K562 (cell line): ENCODE results near the gene CORO1A. TPM values are rescaled to one million over a fixed set of nuclear protein-coding genes. Genes with fewer than 3 reads are reported as not detected.
A peak's percentile ranks its signal among the peaks of the same experiment; 100 is the strongest.

Experiments used
- CSDE1 ChIP-seq, 2 experiments: fragments of 450-650 bp; IDR thresholded peaks; 2 replicates each; pipeline ENCODE4 v1.6.1; 2016; ENCODE audit warnings: mild to moderate bottlenecking in 1 of 2
- HLTF ChIP-seq: fragments of 450-650 bp; IDR thresholded peaks from 2 replicates; pipeline ENCODE4 v1.6.1; 2016
- MCM5 ChIP-seq: fragments of 450-650 bp; IDR thresholded peaks from 2 replicates; pipeline ENCODE4 v1.6.1; 2016; ENCODE audit warnings: low read depth
- NCOA1 ChIP-seq: fragments of 450-650 bp; IDR thresholded peaks from 2 replicates; pipeline ENCODE4 v1.6.1; 2016; ENCODE audit warnings: low read depth
- SLC30A9 ChIP-seq: fragments of 250-450 bp; sonication (Bioruptor Pico); IDR thresholded peaks from 2 replicates; pipeline ENCODE4 v1.8.0; 2022; ENCODE audit warnings: mild to moderate bottlenecking, moderate library complexity
- SMARCC2 ChIP-seq: fragments of 450-650 bp; IDR thresholded peaks from 2 replicates; pipeline ENCODE4 v1.6.1; 2017; ENCODE audit warnings: antibody characterized with exemption, moderate library complexity, mild to moderate bottlenecking, low read depth
- SOX6 ChIP-seq: fragments of 450-650 bp; IDR thresholded peaks from 2 replicates; pipeline ENCODE4 v1.6.1; 2014; ENCODE audit warnings: mild to moderate bottlenecking
- TAF7 ChIP-seq: fragments of 450-650 bp; IDR thresholded peaks from 2 replicates; pipeline ENCODE4 v1.6.1; 2016; ENCODE audit warnings: missing genetic modification characterization, missing compliant biosample characterization
- polyA plus RNA-seq, 8 experiments: library from polyadenylated mRNA; depleted of rRNA in 4 of 8; stranded (reverse) in 5 of 8; unstranded in 3 of 8; fragments of >200 nt; fragmentation: Nextera tagmentation in 2 of 8; fragmentation: Illumina TruSeq in 1 of 8; extraction: Ambion mirVana in 2 of 8; extraction: Trizol in 1 of 8; gene quantifications; 2 replicates each; pipeline versions ENCODE4 v1.2.1 to v1.2.3, GENCODE V29; 2011 to 2014; ENCODE audit warnings: inconsistent platforms in 1 of 8, missing spikeins in 1 of 8
- total RNA-seq, 7 experiments: library from RNA; depleted of rRNA in 6 of 7; stranded (reverse); fragments of >200 nt in 6 of 7; fragmentation: Illumina TruSeq in 2 of 7; extraction: Trizol in 2 of 7; gene quantifications; 2 replicates each; pipeline versions ENCODE4 v1.2.1 to v1.2.3, GENCODE V29; 2011 to 2021; ENCODE audit warnings: low replicate concordance in 1 of 7
- TF ChIP-seq, protein P1 (sequence below): sonication (generic); formaldehyde crosslinking; IDR thresholded peaks from 2 replicates; pipeline ENCODE4 v1.8.0; 2022; ENCODE audit warnings: mild to moderate bottlenecking, missing genetic modification reagents
- TF ChIP-seq, protein P2 (sequence below), 2 experiments: IDR thresholded peaks in 1 of 2; conservative IDR thresholded peaks in 1 of 2; 2 replicates each; pipeline ENCODE4 v1.6.1; 2016; ENCODE audit warnings: low read depth in 2 of 2, mild to moderate bottlenecking in 1 of 2, missing compliant biosample characterization in 1 of 2, missing genetic modification characterization in 1 of 2, moderate library complexity in 1 of 2

Gene CORO1A
- total and polyA plus RNA-seq, 9 of the 15 experiments (the other 6 are each of a cell fraction or from before 2014, with no cell fraction given), result 0.22 to 23.8 (median 7.6) TPM

DNA sequence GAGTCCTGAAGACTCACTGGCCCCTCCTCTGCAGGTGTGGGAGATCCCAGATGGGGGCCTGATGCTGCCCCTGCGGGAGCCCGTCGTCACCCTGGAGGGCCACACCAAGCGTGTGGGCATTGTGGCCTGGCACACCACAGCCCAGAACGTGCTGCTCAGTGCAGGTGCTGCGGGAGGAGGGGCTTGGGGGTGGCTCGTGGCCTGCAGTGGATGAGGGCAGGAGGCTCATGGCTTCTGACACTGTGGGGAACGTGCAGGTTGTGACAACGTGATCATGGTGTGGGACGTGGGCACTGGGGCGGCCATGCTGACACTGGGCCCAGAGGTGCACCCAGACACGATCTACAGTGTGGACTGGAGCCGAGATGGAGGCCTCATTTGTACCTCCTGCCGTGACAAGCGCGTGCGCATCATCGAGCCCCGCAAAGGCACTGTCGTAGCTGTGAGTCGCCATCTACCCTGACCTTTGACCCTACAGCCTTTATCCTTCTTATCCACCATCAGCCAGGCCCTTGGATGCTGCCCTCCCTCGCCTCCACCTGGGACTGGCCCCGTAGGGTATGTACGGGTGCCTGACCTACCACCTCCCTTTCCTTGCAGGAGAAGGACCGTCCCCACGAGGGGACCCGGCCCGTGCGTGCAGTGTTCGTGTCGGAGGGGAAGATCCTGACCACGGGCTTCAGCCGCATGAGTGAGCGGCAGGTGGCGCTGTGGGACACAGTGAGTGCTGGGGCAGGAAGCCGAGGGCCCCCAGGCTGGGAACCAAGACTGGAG is 3.6 kb downstream of the CORO1A start (continued):
- TF ChIP-seq, protein P1, sequence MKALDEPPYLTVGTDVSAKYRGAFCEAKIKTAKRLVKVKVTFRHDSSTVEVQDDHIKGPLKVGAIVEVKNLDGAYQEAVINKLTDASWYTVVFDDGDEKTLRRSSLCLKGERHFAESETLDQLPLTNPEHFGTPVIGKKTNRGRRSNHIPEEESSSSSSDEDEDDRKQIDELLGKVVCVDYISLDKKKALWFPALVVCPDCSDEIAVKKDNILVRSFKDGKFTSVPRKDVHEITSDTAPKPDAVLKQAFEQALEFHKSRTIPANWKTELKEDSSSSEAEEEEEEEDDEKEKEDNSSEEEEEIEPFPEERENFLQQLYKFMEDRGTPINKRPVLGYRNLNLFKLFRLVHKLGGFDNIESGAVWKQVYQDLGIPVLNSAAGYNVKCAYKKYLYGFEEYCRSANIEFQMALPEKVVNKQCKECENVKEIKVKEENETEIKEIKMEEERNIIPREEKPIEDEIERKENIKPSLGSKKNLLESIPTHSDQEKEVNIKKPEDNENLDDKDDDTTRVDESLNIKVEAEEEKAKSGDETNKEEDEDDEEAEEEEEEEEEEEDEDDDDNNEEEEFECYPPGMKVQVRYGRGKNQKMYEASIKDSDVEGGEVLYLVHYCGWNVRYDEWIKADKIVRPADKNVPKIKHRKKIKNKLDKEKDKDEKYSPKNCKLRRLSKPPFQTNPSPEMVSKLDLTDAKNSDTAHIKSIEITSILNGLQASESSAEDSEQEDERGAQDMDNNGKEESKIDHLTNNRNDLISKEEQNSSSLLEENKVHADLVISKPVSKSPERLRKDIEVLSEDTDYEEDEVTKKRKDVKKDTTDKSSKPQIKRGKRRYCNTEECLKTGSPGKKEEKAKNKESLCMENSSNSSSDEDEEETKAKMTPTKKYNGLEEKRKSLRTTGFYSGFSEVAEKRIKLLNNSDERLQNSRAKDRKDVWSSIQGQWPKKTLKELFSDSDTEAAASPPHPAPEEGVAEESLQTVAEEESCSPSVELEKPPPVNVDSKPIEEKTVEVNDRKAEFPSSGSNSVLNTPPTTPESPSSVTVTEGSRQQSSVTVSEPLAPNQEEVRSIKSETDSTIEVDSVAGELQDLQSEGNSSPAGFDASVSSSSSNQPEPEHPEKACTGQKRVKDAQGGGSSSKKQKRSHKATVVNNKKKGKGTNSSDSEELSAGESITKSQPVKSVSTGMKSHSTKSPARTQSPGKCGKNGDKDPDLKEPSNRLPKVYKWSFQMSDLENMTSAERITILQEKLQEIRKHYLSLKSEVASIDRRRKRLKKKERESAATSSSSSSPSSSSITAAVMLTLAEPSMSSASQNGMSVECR (CRISPR knock-in tag), result no peak
- TF ChIP-seq SOX6 (peak; percentile 45; the same call in 1 of the 2 replicates), SLC30A9 (CRISPR knock-in tag) (no peak), NCOA1 (no peak), HLTF (peak; percentile 67; the same call in 1 of the 2 replicates), MCM5 (no peak), SMARCC2 (no peak), CSDE1 (IDR thresholded peaks at IDR 0.05) (no peak), TAF7 (tag) (no peak)
- TF ChIP-seq, protein P2, sequence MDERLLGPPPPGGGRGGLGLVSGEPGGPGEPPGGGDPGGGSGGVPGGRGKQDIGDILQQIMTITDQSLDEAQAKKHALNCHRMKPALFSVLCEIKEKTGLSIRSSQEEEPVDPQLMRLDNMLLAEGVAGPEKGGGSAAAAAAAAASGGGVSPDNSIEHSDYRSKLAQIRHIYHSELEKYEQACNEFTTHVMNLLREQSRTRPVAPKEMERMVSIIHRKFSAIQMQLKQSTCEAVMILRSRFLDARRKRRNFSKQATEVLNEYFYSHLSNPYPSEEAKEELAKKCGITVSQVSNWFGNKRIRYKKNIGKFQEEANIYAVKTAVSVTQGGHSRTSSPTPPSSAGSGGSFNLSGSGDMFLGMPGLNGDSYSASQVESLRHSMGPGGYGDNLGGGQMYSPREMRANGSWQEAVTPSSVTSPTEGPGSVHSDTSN (CRISPR knock-in tag; IDR thresholded peaks at IDR 0.05; ENCODE audit: low read depth), result no peak
- TF ChIP-seq, protein P2 (tag; conservative IDR thresholded peaks at IDR 0.05; ENCODE audit: low read depth), result no peak
